ENCODE measurements around the gene ARVCF. TPM values are rescaled to one million over a fixed set of nuclear protein-coding genes. Genes with fewer than 3 reads are reported as not detected.

Gene ARVCF, protein sequence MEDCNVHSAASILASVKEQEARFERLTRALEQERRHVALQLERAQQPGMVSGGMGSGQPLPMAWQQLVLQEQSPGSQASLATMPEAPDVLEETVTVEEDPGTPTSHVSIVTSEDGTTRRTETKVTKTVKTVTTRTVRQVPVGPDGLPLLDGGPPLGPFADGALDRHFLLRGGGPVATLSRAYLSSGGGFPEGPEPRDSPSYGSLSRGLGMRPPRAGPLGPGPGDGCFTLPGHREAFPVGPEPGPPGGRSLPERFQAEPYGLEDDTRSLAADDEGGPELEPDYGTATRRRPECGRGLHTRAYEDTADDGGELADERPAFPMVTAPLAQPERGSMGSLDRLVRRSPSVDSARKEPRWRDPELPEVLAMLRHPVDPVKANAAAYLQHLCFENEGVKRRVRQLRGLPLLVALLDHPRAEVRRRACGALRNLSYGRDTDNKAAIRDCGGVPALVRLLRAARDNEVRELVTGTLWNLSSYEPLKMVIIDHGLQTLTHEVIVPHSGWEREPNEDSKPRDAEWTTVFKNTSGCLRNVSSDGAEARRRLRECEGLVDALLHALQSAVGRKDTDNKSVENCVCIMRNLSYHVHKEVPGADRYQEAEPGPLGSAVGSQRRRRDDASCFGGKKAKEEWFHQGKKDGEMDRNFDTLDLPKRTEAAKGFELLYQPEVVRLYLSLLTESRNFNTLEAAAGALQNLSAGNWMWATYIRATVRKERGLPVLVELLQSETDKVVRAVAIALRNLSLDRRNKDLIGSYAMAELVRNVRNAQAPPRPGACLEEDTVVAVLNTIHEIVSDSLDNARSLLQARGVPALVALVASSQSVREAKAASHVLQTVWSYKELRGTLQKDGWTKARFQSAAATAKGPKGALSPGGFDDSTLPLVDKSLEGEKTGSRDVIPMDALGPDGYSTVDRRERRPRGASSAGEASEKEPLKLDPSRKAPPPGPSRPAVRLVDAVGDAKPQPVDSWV
- 53.3 and 76.7 TPM in 2 replicates for total RNA-seq

DNA sequence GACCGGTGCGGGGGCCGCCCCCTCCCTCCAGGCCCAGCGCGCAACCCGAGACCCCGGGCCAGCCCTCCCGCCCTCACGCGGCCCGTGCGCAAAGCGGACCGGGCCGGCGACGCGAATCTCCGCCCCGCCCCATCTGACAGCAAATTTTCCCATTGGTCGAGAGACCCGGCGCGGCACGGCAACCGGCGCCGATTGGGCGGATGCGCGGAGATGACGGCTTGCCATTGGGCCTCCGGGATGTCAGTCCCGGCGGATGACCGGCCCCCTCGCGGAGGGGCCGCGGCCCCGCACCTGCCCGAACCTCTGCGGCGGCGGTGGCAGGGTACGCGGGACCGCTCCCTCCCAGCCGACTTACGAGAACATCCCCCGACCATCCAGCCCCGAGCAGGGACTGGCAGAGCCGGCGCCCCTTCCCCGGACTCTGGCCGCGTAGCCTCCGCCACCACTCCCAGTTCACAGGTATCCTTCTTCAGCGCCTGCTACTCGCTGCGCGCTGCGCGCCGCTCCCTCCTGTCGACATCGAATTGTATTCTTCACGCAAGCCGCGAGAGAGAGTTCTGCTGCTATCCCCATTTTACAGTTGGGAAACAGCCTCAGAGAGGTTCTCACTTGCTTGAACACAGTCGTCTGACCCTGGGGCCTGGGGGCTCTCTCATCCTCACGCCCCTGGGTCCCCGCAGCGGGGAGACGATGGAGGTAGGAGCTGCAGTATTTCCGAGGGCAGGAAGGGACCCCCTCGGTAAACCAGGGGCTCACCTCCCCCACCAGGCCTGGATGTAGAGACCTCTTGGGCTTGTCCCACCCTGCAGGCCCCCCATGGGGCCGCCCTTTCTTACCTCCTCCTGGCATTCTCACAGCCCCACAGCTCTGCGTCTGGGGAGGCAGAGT is at the start of gene ARVCF:
Gene ARVCF (minus strand): TSS at position 90 of the 888 bp plus-strand sequence. CDS start 26,029 bp downstream, outside the sequence.

DNA sequence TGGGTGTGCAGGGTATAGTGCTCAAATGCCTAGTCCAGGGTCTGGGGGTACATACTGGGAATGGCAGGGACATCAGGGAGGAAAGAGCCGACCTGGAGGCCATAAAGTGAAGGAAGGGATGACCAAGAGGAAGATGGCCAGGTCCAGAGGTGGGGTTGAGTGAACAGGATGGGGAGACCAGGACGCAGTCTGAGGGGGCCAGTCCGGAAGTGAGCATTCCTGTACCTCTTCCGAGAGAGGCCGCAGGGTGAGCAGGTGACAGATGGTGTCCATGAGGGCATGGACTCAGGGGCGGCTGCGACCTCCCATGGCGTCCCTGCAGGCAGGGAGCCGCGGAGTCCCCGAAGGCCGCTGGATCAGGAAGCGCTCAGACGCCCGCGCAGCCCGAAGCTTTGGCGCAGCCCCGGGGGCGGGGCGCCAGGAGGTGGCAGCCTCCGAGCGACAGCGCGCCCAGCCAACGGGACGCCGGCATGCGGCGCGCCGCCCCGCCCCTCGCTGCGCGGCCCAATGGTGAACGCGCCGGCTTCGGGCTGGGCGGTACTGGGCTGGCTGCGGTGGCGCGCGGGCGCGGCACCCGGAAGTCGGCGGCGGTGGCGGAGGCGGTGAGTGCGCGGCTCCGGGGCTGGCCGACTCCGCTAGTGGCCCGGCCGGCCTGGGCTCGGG is 4.0 kb upstream of the ARVCF start, which contains the start of gene TANGO2:
Gene TANGO2 (plus strand): TSS at position 578 of the 663 bp plus-strand sequence. CDS start 15,689 bp downstream, outside the sequence.

DNA sequence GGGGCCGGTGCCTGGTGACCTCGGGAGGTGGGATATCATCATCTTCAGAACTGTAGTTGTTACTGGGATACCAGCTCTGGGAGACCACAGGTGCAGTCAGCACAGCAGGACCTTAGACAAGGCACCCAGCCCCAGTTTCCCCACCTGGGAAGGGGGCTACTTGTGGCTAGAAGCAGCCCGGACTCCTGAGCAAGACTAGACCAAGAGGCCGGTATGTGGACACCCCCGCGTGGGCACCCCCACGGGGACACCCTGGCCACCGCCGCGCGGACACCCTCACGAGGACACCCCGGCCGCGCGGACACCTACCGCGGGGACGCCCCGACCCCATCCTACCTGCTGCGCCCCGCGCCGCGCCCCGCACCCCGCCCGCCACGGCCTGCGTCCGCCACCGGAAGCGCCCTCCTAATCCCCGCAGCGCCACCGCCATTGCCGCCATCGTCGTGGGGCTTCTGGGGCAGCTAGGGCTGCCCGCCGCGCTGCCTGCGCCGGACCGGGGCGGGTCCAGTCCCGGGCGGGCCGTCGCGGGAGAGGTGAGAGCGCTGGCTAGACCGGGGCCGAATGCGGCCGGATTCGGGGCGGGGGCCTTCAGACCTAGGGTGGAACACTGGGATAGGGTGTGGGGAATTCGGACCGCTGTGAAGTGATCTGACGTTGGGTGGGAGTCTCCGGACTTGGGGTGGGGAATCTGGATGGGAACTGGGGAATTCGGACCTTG is 75.1 kb downstream of the ARVCF start, which contains the start of the genes COMT and TXNRD2:
Gene COMT (plus strand): TSS at position 408 of the 718 bp plus-strand sequence. CDS start 20,755 bp downstream, outside the sequence.
Gene TXNRD2 (minus strand): TSS at position 454 of the 718 bp plus-strand sequence. CDS start 15 bp downstream, at position 439.

Other genes starting within 250 kb of the ARVCF start
- gene GNB1L, start 161.9 kb downstream of the ARVCF start, total RNA-seq: 4.9 and 11.1 TPM in 2 replicates
- gene RTL10, start 161.9 kb downstream of the ARVCF start, total RNA-seq: 12.5 and 26.2 TPM in 2 replicates
- 215 and 296 TPM in 2 replicates for gene COMT, start 75.1 kb downstream of the ARVCF start, total RNA-seq
- gene TXNRD2, start 75.0 kb downstream of the ARVCF start, total RNA-seq: 43.5 and 156 TPM in 2 replicates
- gene TANGO2, start 4.3 kb upstream of the ARVCF start, total RNA-seq: 30.6 and 43.5 TPM in 2 replicates
- 35.3 and 39.2 TPM in 2 replicates for gene DGCR8, start 63.4 kb upstream of the ARVCF start, total RNA-seq
- gene RANBP1, start 99.3 kb upstream of the ARVCF start, total RNA-seq: 162 and 252 TPM in 2 replicates
- gene TRMT2A, start 100.4 kb upstream of the ARVCF start, total RNA-seq: 42.2 and 55.3 TPM in 2 replicates
- gene ZDHHC8, start 115.0 kb upstream of the ARVCF start, total RNA-seq: 6.6 and 16.0 TPM in 2 replicates
- 6.4 and 6.7 TPM in 2 replicates for gene CCDC188, start 134.2 kb upstream of the ARVCF start, total RNA-seq